ENCODE data around the gene ZNF320.
"Not testable (repeated sequence)": the region's sequence is repeated elsewhere in the genome, so short reads cannot be mapped to it uniquely, and the experiment has no call there.

The ZNF320 gene

DNA sequence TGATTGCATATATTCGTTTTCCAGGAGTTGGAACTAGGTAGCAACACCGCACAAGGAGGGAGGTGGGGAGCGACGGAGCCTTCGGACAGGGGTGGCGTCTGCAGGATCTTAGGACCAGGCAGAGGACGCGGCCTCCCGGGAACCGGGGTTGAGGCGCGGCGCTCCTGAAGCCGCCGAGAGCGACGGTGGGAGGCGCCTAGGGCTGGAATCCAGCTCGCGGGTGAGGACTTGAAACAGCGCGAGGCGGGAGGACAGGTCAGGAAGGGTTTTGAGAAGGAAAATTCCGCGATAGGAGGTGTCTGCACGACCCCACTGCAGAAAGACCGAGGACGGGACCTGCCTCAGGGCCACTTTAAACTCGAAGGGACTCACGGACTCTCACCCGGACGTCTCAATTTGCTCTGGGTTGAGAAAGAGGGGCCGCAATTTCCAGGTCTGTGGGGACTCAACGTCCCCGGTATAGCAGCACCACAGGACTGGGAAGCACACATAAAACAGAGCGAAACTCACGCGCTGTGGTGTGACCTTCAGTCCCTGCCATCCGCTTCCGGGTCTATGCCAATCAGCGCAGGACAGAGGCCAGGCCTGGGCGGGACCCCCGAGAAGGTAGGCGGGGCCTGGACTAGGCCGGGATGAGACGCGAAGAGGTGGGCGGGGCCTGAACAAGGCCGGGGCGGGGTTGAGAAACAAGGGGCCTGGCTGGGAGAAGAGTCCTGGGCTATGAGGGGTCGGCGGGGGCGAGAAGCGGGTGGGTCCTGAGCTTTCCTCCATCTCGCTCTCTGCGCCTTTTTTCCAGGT lies at the start of gene ZNF320:
ZNF320 (minus strand) TSS at position 498 of the 798 bp plus-strand sequence. CDS start 7,380 bp downstream, outside the sequence.
- H3K9me3 Mint-ChIP-seq: no peaks in the 10 kb centered on the region
- ATAC-seq (ENCODE audit: low read depth): peak; percentile 100
- H3K27me3 Mint-ChIP-seq: no peaks in the 10 kb centered on the region
- peaks cover 12% of the 10 kb centered on the region for H3K4me1 Mint-ChIP-seq
- peak; percentile 91 to 94 for DNase-seq (ENCODE audit: low spot score in 2 of 2)
- peaks cover 14% of the 10 kb centered on the region for H3K36me3 Mint-ChIP-seq
- peak within 1 kb of the TSS; percentile 88 for H3K4me3 Mint-ChIP-seq
- H3K27ac Mint-ChIP-seq: peak within 1 kb of the TSS; percentile 92

- H3K4me1 Mint-ChIP-seq: peaks cover 3% of the 10 kb centered on the region
- H3K27ac Mint-ChIP-seq: no peak overlapping the region
- DNase-seq (ENCODE audit: low spot score in 2 of 2) (no peak), ATAC-seq (ENCODE audit: low read depth) (no peak)
- H3K36me3 Mint-ChIP-seq: peaks cover 24% of the 10 kb centered on the region
- no peaks in the 10 kb centered on the region for H3K27me3 Mint-ChIP-seq
- no peak overlapping the region for H3K4me3 Mint-ChIP-seq
- H3K9me3 Mint-ChIP-seq: peaks cover 10% of the 10 kb centered on the region
Measured at GRCh38 chr19:52946322-52947310, 49.2 kb upstream of the ZNF320 start.

DNA sequence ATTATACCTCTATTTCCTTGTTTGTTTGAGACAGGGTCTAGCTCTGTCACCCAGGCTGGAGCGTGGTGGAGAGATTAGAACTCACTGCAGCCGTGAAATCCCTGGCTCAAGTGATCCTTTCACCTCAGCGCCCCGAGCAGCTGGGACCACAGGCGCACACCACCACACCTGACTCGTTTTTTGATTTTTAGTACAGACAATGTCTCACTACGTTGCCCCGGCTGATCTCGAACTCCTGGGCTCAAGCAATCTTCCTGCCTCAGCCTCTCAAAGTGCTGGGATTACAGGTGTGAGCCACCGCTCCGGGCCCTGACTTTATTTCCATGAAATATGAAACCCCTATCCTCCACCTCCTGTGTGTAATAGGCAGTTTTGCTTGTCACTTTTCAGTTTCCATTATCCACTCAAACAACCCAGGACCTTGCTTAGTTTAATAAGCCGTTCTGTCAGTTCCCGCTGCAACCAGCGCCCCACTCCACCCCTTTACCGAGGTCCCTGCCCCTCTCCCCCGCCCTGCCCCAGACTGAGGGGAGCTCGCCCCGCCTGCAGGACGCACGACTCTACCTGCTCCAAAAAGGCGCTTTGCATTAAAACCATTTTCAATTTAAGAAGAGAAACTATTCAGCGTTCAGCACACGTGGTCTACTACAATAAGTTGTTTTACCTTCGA lies 48.4 kb upstream of the ZNF320 start:
- ATAC-seq (ENCODE audit: low read depth) (no peak), DNase-seq (ENCODE audit: low spot score in 2 of 2) (no peak)
- H3K36me3 Mint-ChIP-seq: peaks cover 18% of the 10 kb centered on the region
- H3K4me3 Mint-ChIP-seq: no peak overlapping the region
- peaks cover 9% of the 10 kb centered on the region for H3K9me3 Mint-ChIP-seq
- peaks cover 9% of the 10 kb centered on the region for H3K4me1 Mint-ChIP-seq
- H3K27ac Mint-ChIP-seq: no peak overlapping the region
- no peaks in the 10 kb centered on the region for H3K27me3 Mint-ChIP-seq

GRCh38 chr19:52944703-52945493 lies 47.5 kb upstream of the ZNF320 start:
- ATAC-seq (ENCODE audit: low read depth); H3K27ac Mint-ChIP-seq; H3K36me3 Mint-ChIP-seq; DNase-seq (ENCODE audit: low spot score in 2 of 2); H3K4me3 Mint-ChIP-seq; H3K4me1 Mint-ChIP-seq; H3K9me3 Mint-ChIP-seq; H3K27me3 Mint-ChIP-seq: not testable (repeated sequence)

GRCh38 chr19:52943884-52944643 lies 46.6 kb upstream of the ZNF320 start:
- Mint-ChIP-seq H3K27me3 (no peaks in the 10 kb centered on the region), H3K4me1 (peaks cover 9% of the 10 kb centered on the region), H3K9me3 (peaks cover 1% of the 10 kb centered on the region), H3K36me3 (peaks cover 4% of the 10 kb centered on the region), H3K4me3 (no peak overlapping the region), H3K27ac (no peak overlapping the region)
- ATAC-seq (ENCODE audit: low read depth) (no peak), DNase-seq (ENCODE audit: low spot score in 2 of 2) (no peak)

DNA sequence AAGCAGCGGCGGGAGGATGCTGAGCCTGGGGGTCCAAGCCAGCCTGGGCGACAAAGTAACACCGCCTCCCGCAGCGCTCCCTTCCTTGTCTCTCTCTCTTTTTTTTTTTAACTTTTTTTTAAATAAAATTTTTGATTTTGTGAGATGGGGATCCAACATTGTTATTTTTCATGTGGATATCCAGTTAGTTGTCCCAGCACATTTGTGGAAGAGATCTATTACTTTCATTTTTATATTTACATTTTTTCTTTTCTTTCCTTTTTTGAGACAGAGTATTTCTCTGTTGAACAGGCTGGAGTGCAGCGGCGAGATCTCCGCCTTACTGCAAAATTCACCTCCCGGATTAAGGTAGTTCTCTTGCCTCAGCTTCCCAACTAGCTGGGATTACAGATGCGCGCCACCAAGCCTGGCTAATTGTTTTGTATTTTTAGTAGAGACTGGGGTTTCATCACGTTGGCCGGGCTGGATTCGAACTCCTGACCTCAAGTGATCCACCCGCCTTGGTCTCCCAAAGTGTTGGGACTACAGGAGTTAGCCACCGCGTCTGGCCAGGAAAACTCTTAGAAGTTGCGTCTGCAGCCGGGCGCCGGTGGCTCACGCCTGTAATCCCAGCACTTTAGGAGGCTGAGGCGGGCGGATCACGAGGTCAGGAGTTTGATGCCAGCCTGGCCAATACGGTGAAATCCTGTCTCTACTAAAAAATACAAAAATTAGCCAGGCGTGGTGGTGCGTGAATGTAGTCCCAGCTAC lies 45.9 kb upstream of the ZNF320 start:
- Mint-ChIP-seq H3K27me3 (no peaks in the 10 kb centered on the region), H3K27ac (no peak overlapping the region)

GRCh38 chr19:52942386-52943133 lies 45.1 kb upstream of the ZNF320 start:
- peaks cover 12% of the 10 kb centered on the region for H3K4me1 Mint-ChIP-seq
- peaks cover 9% of the 10 kb centered on the region for H3K36me3 Mint-ChIP-seq

More for the DNA sequence above, 45.9 kb upstream of the ZNF320 start:
- no peak for DNase-seq (ENCODE audit: low spot score in 2 of 2)
- ATAC-seq (ENCODE audit: low read depth): no peak
- peaks cover 12% of the 10 kb centered on the region for H3K4me1 Mint-ChIP-seq
- H3K9me3 Mint-ChIP-seq: peaks cover 1% of the 10 kb centered on the region
- peak overlapping the region; percentile 87 for H3K4me3 Mint-ChIP-seq
- peaks cover 9% of the 10 kb centered on the region for H3K36me3 Mint-ChIP-seq

GRCh38 chr19:52941941-52942385 lies 44.5 kb upstream of the ZNF320 start:
- Mint-ChIP-seq H3K9me3 (peaks cover 1% of the 10 kb centered on the region), H3K27ac (peak overlapping the region; percentile 49), H3K36me3 (peaks cover 9% of the 10 kb centered on the region), H3K27me3 (no peaks in the 10 kb centered on the region), H3K4me1 (peaks cover 14% of the 10 kb centered on the region), H3K4me3 (peak overlapping the region; percentile 87)
- DNase-seq (ENCODE audit: low spot score in 2 of 2): peak in 1 of 2 donors; percentile 14
- ATAC-seq (ENCODE audit: low read depth): peak; percentile 27

More at GRCh38 chr19:52942386-52943133, 45.1 kb upstream of the ZNF320 start:
- peak; percentile 99 for DNase-seq (ENCODE audit: low spot score in 2 of 2)
- peak; percentile 98 for ATAC-seq (ENCODE audit: low read depth)
- H3K4me3 Mint-ChIP-seq: peak overlapping the region; percentile 87
- no peaks in the 10 kb centered on the region for H3K27me3 Mint-ChIP-seq
- peak overlapping the region; percentile 49 for H3K27ac Mint-ChIP-seq
- H3K9me3 Mint-ChIP-seq: peaks cover 1% of the 10 kb centered on the region

GRCh38 chr19:52941523-52941922 lies 44.1 kb upstream of the ZNF320 start:
- H3K4me1 Mint-ChIP-seq: peaks cover 18% of the 10 kb centered on the region
- not testable (repeated sequence) for DNase-seq (ENCODE audit: low spot score in 2 of 2); H3K27me3 Mint-ChIP-seq; H3K9me3 Mint-ChIP-seq; ATAC-seq (ENCODE audit: low read depth)
- peak overlapping the region; percentile 49 for H3K27ac Mint-ChIP-seq
- peaks cover 14% of the 10 kb centered on the region for H3K36me3 Mint-ChIP-seq
- peak overlapping the region; percentile 87 for H3K4me3 Mint-ChIP-seq

- H3K9me3 Mint-ChIP-seq; DNase-seq (ENCODE audit: low spot score in 2 of 2); ATAC-seq (ENCODE audit: low read depth); H3K27me3 Mint-ChIP-seq: not testable (repeated sequence)
- Mint-ChIP-seq H3K36me3 (peaks cover 14% of the 10 kb centered on the region), H3K4me3 (peak overlapping the region; percentile 87), H3K27ac (peak overlapping the region; percentile 49), H3K4me1 (peaks cover 19% of the 10 kb centered on the region)
Measured at GRCh38 chr19:52940905-52941304, 43.5 kb upstream of the ZNF320 start.

DNA sequence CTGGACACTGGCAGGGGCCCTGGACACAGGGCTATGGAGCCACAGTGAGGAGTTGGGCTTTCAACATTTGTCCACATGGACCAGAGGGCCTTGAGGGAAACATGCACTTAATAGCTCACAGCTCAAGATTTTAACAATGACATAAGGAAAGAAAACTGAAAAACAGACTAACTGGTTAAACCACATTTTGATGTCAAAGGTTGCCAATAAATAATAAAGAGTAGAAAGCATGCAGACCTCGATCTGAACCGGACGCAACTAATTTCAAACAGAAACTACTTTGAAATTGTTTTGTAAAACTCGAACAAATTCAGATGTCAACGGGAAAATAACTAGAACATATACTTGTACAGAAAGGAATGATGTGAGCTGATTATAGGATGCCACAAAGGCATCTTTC lies 41.3 kb upstream of the ZNF320 start:
- ATAC-seq (ENCODE audit: low read depth) (no peak), DNase-seq (ENCODE audit: low spot score in 2 of 2) (no peak)
- Mint-ChIP-seq H3K4me3 (no peak overlapping the region), H3K36me3 (peaks cover 14% of the 10 kb centered on the region), H3K4me1 (peaks cover 19% of the 10 kb centered on the region), H3K9me3 (peaks cover 1% of the 10 kb centered on the region), H3K27me3 (no peaks in the 10 kb centered on the region), H3K27ac (no peak overlapping the region)
